Testis (tissue), 3 donors: ENCODE results near the gene NUTF2. TPM values are rescaled to one million over a fixed set of nuclear protein-coding genes. Genes with fewer than 3 reads are reported as not detected.
A peak's percentile ranks its signal among the peaks of the same experiment; 100 is the strongest.

Experiments used
- DNase-seq: peaks from one replicate; pipeline ENCODE4 v3.0.0-alpha.2; 2019
- H3K27ac ChIP-seq, 2 donors: fragments of 200-600 bp; sonication (generic); one replicate each; pipeline ENCODE4 v1.5.1; 2019
- H3K27me3 ChIP-seq: fragments of 200-600 bp; sonication (generic); one replicate; pipeline ENCODE4 v1.5.1; 2019
- H3K36me3 ChIP-seq: fragments of 200-600 bp; sonication (generic); one replicate; pipeline ENCODE4 v1.5.1; 2017; ENCODE audit warnings: low read depth; ENCODE audit errors: missing control alignments
- H3K4me1 ChIP-seq: fragments of 200-600 bp; sonication (generic); one replicate; pipeline ENCODE4 v1.5.1; 2019
- H3K4me3 ChIP-seq, 2 donors: fragments of 200-600 bp; sonication (generic); one replicate each; pipeline ENCODE4 v1.5.1; 2017 to 2019
- H3K9me3 ChIP-seq: fragments of 200-600 bp; sonication (generic); one replicate; pipeline ENCODE4 v1.5.1; 2017
- CTCF ChIP-seq, 3 experiments: fragments of 450-650 bp in 2 of 3; fragments of 200-600 bp in 1 of 3; sonication (generic) in 1 of 3; IDR thresholded peaks; one replicate each; pipeline ENCODE4 v1.5.1; 2016 to 2019; ENCODE audit warnings: antibody characterized with exemption in 3 of 3, mild to moderate bottlenecking in 2 of 3, moderate library complexity in 1 of 3
- POLR2A ChIP-seq: fragments of 450-650 bp; IDR thresholded peaks from one replicate; pipeline ENCODE4 v1.6.1; 2017; ENCODE audit warnings: antibody characterized with exemption, mild to moderate bottlenecking, moderate library complexity
- WGBS, 2 donors: methylation state at CpG; one replicate each; pipeline ENCODE4 v1.1.5; 2018; 5-methylcytosine and 5-hydroxymethylcytosine counted together
- intact Hi-C: fragments of 100-400 bp; cut with DNase I; formaldehyde crosslinking; loops from one replicate; pipeline ENCODE4 v1.15.1; 2023; ENCODE audit warnings: low total_unique reads
- polyA plus RNA-seq: library from polyadenylated mRNA; stranded (reverse); fragments of 350-450 nt; fragmentation: Illumina TruSeq; extraction: RNeasy Lipid Tissue Mini Kit (QIAGEN cat#74804); gene quantifications from one replicate; pipeline ENCODE4 v1.2.3, GENCODE V29; 2014; ENCODE audit warnings: low read depth, low replicate concordance; ENCODE audit not compliant: insufficient read depth
- total RNA-seq, 2 donors: library from RNA; depleted of rRNA; stranded (reverse); fragments of >200 nt; gene quantifications; one replicate each; pipeline ENCODE4 v1.2.3, GENCODE V29; 2016

NUTF2 gene
- total and polyA plus RNA-seq, 3 donors from 2014 or later, result 121 to 297 (median 239) TPM

DNA sequence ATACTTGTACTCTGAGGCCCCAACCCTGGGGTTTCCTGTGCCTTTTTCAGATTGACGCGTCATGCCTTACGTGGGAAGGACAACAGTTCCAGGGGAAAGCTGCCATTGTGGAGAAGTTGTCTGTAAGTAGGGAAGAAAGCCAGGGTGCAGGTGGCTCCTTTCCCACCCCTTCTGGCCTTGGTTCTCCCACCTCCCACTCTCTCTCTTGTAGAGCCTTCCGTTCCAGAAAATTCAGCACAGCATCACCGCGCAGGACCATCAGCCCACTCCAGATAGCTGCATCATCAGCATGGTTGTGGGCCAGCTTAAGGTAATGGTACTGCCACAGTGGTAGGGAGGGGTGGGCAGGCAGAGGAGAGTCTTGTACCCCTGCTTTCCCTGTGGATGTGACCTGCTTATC is 21.6 kb downstream of the NUTF2 start:
- WGBS, 2 donors, result 90 to 95% methylated on average over 6 of the region's 6 CpGs
- no peaks in the 10 kb centered on the region for H3K27me3 ChIP-seq
- H3K4me3 ChIP-seq, result no peak overlapping the region
- no peaks in the 10 kb centered on the region for H3K9me3 ChIP-seq
- no peak for TF ChIP-seq CTCF (IDR thresholded peaks at IDR 0.05)
- no peak for TF ChIP-seq POLR2A
- no peaks in the 10 kb centered on the region for H3K36me3 ChIP-seq
- H3K27ac ChIP-seq, result no peak overlapping the region
- H3K4me1 ChIP-seq, result peaks cover 13% of the 10 kb centered on the region
- no peak for DNase-seq
- intact Hi-C loops, result no loop called here

DNA sequence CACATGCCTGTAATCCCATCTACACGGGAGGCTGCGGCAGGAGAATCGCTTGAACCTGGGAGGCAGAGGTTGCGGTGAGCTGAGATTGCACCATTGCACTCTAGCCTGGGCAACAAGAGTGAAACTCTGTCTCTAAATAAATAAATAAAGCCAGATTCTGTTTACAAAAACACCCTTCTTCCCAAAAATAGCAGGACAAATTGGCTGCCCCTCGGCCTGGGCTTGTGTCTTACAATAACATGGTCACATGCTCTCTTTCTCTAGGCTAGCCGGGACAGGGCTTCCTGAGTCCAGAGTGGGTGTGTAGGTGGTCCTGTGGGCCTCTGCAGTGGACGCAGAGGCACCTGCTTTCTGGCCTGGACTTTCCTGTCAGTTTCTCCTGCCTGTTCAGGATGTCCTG is 22.9 kb downstream of the NUTF2 start:
- no peak for TF ChIP-seq POLR2A
- no peak for TF ChIP-seq CTCF (IDR thresholded peaks at IDR 0.05)
- Histone ChIP-seq H3K36me3 (no peaks in the 10 kb centered on the region), H3K27ac (no peak overlapping the region), H3K4me1 (peaks cover 16% of the 10 kb centered on the region), H3K9me3 (no peaks in the 10 kb centered on the region), H3K4me3 (no peak overlapping the region), H3K27me3 (no peaks in the 10 kb centered on the region)
- WGBS, 2 donors, result 77 to 83% methylated on average over 7 of the region's 7 CpGs
- intact Hi-C loops, result no loop called here
- no peak for DNase-seq

- no peak for TF ChIP-seq POLR2A
- TF ChIP-seq CTCF (IDR thresholded peaks at IDR 0.05), result no peak
- Histone ChIP-seq H3K4me1 (peaks cover 21% of the 10 kb centered on the region), H3K27me3 (no peaks in the 10 kb centered on the region), H3K27ac (no peak overlapping the region), H3K36me3 (no peaks in the 10 kb centered on the region), H3K4me3 (no peak overlapping the region), H3K9me3 (no peaks in the 10 kb centered on the region)
- intact Hi-C loops, result no loop called here
- no peak for DNase-seq
- WGBS, 2 donors, result 64 to 65% methylated on average over 3 of the region's 3 CpGs
Observed at GRCh38 chr16:67871256-67871655, 24.5 kb downstream of the NUTF2 start.

DNA sequence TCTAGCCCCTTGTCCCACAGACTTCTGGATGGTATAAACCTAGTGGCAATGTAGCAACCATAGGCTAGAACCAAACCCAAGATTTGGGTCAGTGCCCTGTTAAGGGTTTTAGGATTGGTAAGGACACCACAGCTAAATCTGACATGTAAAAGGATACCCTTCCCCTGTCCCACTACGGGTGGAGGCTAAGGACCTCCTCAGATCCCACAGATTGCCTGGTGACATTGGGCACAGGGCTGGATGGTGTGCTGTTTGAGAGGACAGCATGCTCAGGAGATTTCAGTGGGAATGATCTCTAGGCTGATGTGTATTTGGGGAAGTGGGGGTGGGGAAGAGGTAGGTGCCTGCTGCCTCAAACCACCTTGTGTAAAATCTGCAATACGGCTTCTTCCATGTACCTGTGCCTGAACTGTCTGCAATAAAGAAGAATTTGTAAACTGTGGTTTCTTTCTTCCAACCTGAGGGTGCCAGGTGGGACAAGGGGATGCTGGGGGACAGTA is 25.4 kb downstream of the NUTF2 start:
- no peak for DNase-seq
- Histone ChIP-seq H3K27me3 (no peaks in the 10 kb centered on the region), H3K27ac (peak overlapping the region in 1 of 2 donors; percentile 87), H3K9me3 (no peaks in the 10 kb centered on the region), H3K4me1 (peaks cover 21% of the 10 kb centered on the region), H3K36me3 (no peaks in the 10 kb centered on the region), H3K4me3 (peak overlapping the region in 1 of 2 donors; percentile 79)
- 46 to 47% methylated on average over 2 of the region's 2 CpGs for WGBS, 2 donors
- TF ChIP-seq POLR2A, result no peak
- TF ChIP-seq CTCF (IDR thresholded peaks at IDR 0.05), result no peak
- intact Hi-C loops, result no loop called here
